OCI-LY7 (cell line): ENCODE data around the gene GPR89A. TPM values are rescaled to one million over a fixed set of nuclear protein-coding genes. Genes with fewer than 3 reads are reported as not detected.
"Not testable (repeated sequence)": the region's sequence is repeated elsewhere in the genome, so short reads cannot be mapped to it uniquely, and the experiment has no call there.

Source experiments
- BruUV-seq: library from RNA; stranded (reverse); fragments of 400-500 nt; replicated peaks from 2 replicates; lab custom pipeline; 2021; lab: Mats Ljungman, UMichigan
- CTCF ChIA-PET: fragments of 300-600 bp; sonication (Branson Sonifier 250); formaldehyde crosslinking; loops from one replicate; lab custom pipeline; 2022; ENCODE audit warnings: antibody characterized with exemption; ENCODE audit not compliant: unreplicated experiment; lab: Charles Lee
- POLR2A ChIA-PET: fragments of 300-600 bp; sonication (Branson Sonifier 250); formaldehyde crosslinking; loops from one replicate; lab custom pipeline; 2022; ENCODE audit warnings: antibody characterized with exemption; lab: Charles Lee
- DNase-seq: peaks from one replicate; pipeline ENCODE4 v3.0.0-alpha.2; 2015; ENCODE audit warnings: low spot score
- H2AFZ ChIP-seq: fragments of 200-600 bp; sonication (generic), shearing (Covaris generic); 2 replicates; pipeline ENCODE4 v1.6.1; 2014; ENCODE audit warnings: mild to moderate bottlenecking, antibody characterized with exemption, low read length, moderate library complexity
- H3K27ac ChIP-seq: fragments of 200-600 bp; sonication (generic); 2 replicates; pipeline ENCODE4 v1.5.1; 2014; ENCODE audit warnings: mixed run types, low read depth, mild to moderate bottlenecking, moderate library complexity, low read length, inconsistent platforms; ENCODE audit not compliant: poor library complexity, severe bottlenecking
- H3K36me3 ChIP-seq: fragments of 200-600 bp; sonication (generic); 2 replicates; pipeline ENCODE4 v1.6.1; 2014; ENCODE audit warnings: mild to moderate bottlenecking, antibody characterized with exemption, low read length, moderate library complexity, mixed read lengths; ENCODE audit not compliant: insufficient read depth
- H3K4me1 ChIP-seq: fragments of 200-600 bp; sonication (generic); 2 replicates; pipeline ENCODE4 v1.5.1; 2014; ENCODE audit warnings: mild to moderate bottlenecking, low read length; ENCODE audit not compliant: insufficient read depth, poor library complexity, severe bottlenecking
- H3K4me2 ChIP-seq: fragments of 200-600 bp; sonication (generic); 2 replicates; pipeline ENCODE4 v1.6.1; 2014; ENCODE audit warnings: mild to moderate bottlenecking, low read length
- H3K4me3 ChIP-seq: fragments of 200-600 bp; sonication (generic); 2 replicates; pipeline ENCODE4 v1.5.1; 2014; ENCODE audit warnings: mild to moderate bottlenecking, low read depth, low read length; ENCODE audit not compliant: poor library complexity, severe bottlenecking
- H3K79me2 ChIP-seq: fragments of 200-600 bp; sonication (generic); 2 replicates; pipeline ENCODE4 v1.6.1; 2016; ENCODE audit warnings: low read depth, mild to moderate bottlenecking, low read length, moderate library complexity, mixed read lengths; ENCODE audit not compliant: insufficient read depth
- H3K9me2 ChIP-seq: fragments of 200-600 bp; sonication (generic); 2 replicates; pipeline ENCODE4 v1.6.1; 2016; ENCODE audit warnings: mild to moderate bottlenecking, low read length, mixed read lengths; ENCODE audit not compliant: insufficient read depth
- H3K9me3 ChIP-seq: fragments of 200-600 bp; sonication (generic); 2 replicates; pipeline ENCODE4 v1.6.1; 2014; ENCODE audit warnings: mild to moderate bottlenecking, mixed run types, low read length, mixed read lengths
- H4K20me1 ChIP-seq: fragments of 200-600 bp; sonication (generic); 2 replicates; pipeline ENCODE4 v1.6.1; 2014; ENCODE audit warnings: mild to moderate bottlenecking, antibody characterized with exemption, low read length, moderate library complexity, mixed read lengths; ENCODE audit not compliant: insufficient read depth
- intact Hi-C: fragments of 100-400 bp; cut with micrococcal nuclease; formaldehyde crosslinking; loops from one replicate; pipeline ENCODE4 v1.10.0; 2022; ENCODE audit not compliant: unreplicated experiment
- total RNA-seq, 2 experiments: library from RNA; depleted of rRNA in 1 of 2; stranded (reverse); fragments of >200 nt in 1 of 2; shearing (Covaris generic) in 1 of 2; gene quantifications; 2 replicates each; pipeline ENCODE4 v1.2.3, GENCODE V29; 2014 to 2022

GPR89A gene
- total RNA-seq, 2 experiments from 2014 or later = 31.7 to 36.4 TPM

DNA sequence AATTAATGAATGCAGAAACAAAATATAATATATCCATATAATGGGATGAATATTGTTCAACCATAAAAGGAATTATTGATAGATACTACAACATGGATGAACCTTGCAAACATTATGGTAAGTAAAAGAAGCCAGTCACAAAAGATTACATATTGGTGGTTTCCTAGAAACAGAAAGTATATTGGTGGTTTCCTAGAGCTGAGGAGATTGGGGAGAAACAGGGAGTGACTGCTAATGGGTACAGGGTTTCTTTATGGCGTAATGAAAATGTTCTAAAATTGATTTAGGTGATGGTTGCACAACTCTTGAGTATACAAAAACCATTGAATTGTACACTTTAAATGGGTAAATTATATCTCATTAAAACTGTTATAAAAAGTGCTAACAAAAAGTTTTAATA lies 14.4 kb downstream of the GPR89A start:
- H3K4me2 ChIP-seq, H3K4me1 ChIP-seq, POLR2A ChIA-PET, H4K20me1 ChIP-seq, H3K9me3 ChIP-seq, H3K79me2 ChIP-seq, H3K4me3 ChIP-seq, DNase-seq, H3K36me3 ChIP-seq, H2AFZ ChIP-seq, BruUV-seq, H3K9me2 ChIP-seq, CTCF ChIA-PET, intact Hi-C loops, H3K27ac ChIP-seq: not testable (repeated sequence)

DNA sequence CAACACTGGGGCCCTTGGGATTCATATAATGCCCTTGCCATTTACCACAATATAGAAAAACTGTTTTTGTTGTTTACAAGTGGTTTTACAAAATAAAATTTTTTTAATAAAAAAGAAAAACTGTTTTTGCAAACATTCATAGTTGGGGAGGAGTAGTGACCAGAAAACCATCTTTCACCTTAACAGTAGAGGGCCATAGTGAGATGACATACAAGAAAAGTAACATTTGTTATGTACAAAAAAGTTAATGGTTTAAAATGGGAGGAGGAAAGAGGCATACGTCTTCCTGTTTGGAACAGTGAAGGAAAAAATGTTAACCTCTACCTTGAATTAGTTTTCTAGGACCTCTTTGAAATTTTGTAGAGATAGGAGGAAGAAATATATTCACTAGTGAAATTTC lies 28.4 kb downstream of the GPR89A start:
- H4K20me1 ChIP-seq = not testable (repeated sequence)

DNA sequence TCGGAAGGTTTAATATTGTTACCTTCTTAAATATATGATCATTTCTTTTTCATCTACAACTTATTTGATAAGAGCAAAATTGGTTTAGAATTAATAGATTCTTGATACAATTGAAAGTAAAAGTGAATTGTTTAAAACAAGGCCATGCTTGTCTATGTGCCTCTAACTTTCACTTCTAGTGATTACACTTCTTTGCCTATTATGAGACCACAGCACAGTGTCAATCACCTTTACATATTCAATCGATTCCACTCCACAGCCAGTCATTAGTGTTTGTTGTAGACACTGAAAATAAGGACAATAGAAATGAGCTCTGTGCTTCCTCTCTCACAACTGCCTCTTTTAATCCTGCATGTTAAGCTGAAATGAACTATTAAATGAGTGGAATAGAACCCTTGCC lies 34.1 kb downstream of the GPR89A start:
- POLR2A ChIA-PET, H3K9me2 ChIP-seq, BruUV-seq, H3K4me2 ChIP-seq, H3K79me2 ChIP-seq, H3K27ac ChIP-seq, H3K4me1 ChIP-seq, H2AFZ ChIP-seq, intact Hi-C loops, H3K36me3 ChIP-seq, DNase-seq, H3K9me3 ChIP-seq, H4K20me1 ChIP-seq, H3K4me3 ChIP-seq, CTCF ChIA-PET: not testable (repeated sequence)

More for the DNA sequence above, 28.4 kb downstream of the GPR89A start:
- DNase-seq, H3K9me2 ChIP-seq, H3K79me2 ChIP-seq, H3K4me3 ChIP-seq, BruUV-seq, CTCF ChIA-PET, H3K27ac ChIP-seq, H3K36me3 ChIP-seq, POLR2A ChIA-PET, intact Hi-C loops, H3K9me3 ChIP-seq, H3K4me2 ChIP-seq, H2AFZ ChIP-seq, H3K4me1 ChIP-seq: not testable (repeated sequence)

DNA sequence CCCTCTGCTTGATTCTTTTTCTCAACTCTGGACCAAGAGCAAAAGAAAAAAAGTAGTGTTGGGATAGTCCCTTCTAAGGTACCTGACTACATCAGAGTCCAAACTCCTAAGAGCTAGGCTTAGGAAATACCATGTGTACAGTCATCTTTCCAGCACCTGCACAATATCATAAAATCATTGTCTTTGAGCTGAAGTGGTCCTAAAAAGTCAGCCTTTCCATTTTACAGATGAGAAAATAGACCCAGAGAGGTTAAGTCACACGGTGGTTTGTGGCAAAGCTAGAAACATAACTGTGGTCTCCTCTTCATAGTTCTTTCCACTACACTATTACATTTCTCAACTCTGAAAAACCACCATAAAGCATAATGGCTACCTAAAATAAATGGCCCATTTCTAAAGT lies 36.2 kb downstream of the GPR89A start:
- H3K9me3 ChIP-seq, H3K9me2 ChIP-seq, CTCF ChIA-PET, BruUV-seq, H2AFZ ChIP-seq, H3K27ac ChIP-seq, POLR2A ChIA-PET, intact Hi-C loops, H3K79me2 ChIP-seq, DNase-seq, H3K36me3 ChIP-seq, H4K20me1 ChIP-seq, H3K4me3 ChIP-seq, H3K4me1 ChIP-seq, H3K4me2 ChIP-seq: not testable (repeated sequence)

DNA sequence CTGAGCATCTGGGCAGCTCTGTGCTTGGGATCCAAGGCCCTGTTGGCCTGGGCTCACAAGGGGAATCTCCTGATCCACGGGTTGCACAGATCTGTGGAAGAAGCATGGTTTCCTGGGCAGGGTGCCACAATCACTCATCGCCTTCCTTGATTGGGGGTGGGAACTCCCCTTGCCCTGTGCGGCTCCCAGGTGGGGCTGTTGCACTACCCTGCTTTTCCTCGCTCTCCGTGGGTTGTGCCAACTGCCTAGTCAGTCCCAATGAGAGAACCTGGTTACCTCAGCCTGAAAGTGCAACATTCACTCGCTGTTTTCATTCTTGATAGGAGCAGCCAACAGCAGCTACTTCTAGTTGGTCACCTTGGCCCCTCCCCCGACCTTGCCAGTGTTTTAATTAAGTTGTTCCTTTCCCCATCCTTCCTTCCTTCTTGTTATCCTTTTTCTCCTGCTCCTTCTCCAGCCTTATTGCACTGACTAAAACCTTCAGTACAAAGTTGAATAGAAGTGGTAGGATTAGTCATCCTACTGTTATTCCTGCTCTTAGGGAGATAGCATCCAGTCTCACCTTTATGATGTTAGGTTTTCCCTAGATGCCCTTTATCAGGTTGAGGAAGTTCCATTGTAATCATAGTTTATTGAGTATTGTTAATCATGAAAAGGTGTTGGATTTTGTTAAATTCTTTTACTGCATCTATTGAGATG lies 48.6 kb downstream of the GPR89A start:
- H3K36me3 ChIP-seq, H3K27ac ChIP-seq, CTCF ChIA-PET, H2AFZ ChIP-seq, POLR2A ChIA-PET, H3K4me2 ChIP-seq, H3K79me2 ChIP-seq, H3K9me2 ChIP-seq, H3K4me1 ChIP-seq, intact Hi-C loops, H3K9me3 ChIP-seq, H3K4me3 ChIP-seq, BruUV-seq, H4K20me1 ChIP-seq, DNase-seq: not testable (repeated sequence)

DNA sequence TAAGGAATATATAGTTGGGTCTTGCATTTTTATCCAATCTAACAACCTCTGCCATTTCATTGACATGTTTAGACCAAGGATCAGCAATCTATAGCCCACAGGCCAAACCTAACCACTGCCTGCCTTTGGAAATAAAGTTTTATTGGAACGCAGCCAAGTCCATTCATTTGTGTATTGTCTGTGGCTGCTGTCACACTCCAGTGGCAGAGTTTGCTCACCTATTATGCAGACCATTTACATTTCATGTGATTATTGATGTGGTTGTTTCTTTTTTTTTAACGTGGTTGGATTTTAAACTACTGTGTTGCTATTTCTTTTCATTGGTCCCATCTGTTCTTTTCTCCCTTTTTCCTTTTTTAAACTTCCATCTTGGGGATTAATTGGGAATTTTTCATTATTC lies 54.7 kb downstream of the GPR89A start:
- CTCF ChIA-PET, H3K4me3 ChIP-seq, BruUV-seq, POLR2A ChIA-PET, H4K20me1 ChIP-seq, DNase-seq, H2AFZ ChIP-seq, H3K27ac ChIP-seq, H3K9me3 ChIP-seq, H3K4me1 ChIP-seq, H3K4me2 ChIP-seq, H3K79me2 ChIP-seq, H3K36me3 ChIP-seq, intact Hi-C loops, H3K9me2 ChIP-seq: not testable (repeated sequence)
